SK-N-SH treated with all-trans-retinoic acid at 6 μM for 48 hours (cell line): Measurements from ENCODE around the gene ATR.

ENCODE experiments used
- ATAC-seq: fragments of 200-7000 bp; cut with Tn5 transposase; 3 replicates; pipeline ENCODE4 v1.9.1; 2020; ENCODE audit warnings: mild to moderate bottlenecking, moderate library complexity
- CSDC2 ChIP-seq: fragments of 250-450 bp; sonication (Bioruptor Pico); IDR thresholded peaks from 2 replicates; pipeline ENCODE4 v1.5.0; 2020; ENCODE audit warnings: mild to moderate bottlenecking, moderate library complexity
- ESRRG ChIP-seq: fragments of 250-450 bp; sonication (Bioruptor Pico); IDR thresholded peaks from 2 replicates; pipeline ENCODE4 v1.6.1; 2021; ENCODE audit warnings: mild to moderate bottlenecking
- GLIS3 ChIP-seq: fragments of 250-450 bp; sonication (Bioruptor Pico); IDR thresholded peaks from 2 replicates; pipeline ENCODE4 v1.5.0; 2020; ENCODE audit warnings: mild to moderate bottlenecking, moderate library complexity
- ISL1 ChIP-seq: fragments of 250-450 bp; sonication (Bioruptor Pico); IDR thresholded peaks from 2 replicates; pipeline ENCODE4 v2.1.2; 2022; ENCODE audit warnings: mild to moderate bottlenecking, moderate library complexity
- OSR1 ChIP-seq: fragments of 250-450 bp; sonication (Bioruptor Pico); IDR thresholded peaks from 2 replicates; pipeline ENCODE4 v1.8.0; 2022; ENCODE audit warnings: moderate library complexity, mild to moderate bottlenecking, inconsistent platforms
- PPARA ChIP-seq: fragments of 250-450 bp; sonication (Bioruptor Pico); IDR thresholded peaks from 2 replicates; pipeline ENCODE4 v1.5.0; 2020; ENCODE audit warnings: mild to moderate bottlenecking, borderline replicate concordance
- RARB ChIP-seq: fragments of 250-450 bp; sonication (Bioruptor Pico); IDR thresholded peaks from 2 replicates; pipeline ENCODE4 v1.8.0; 2021; ENCODE audit warnings: mild to moderate bottlenecking, moderate library complexity
- SNAI2 ChIP-seq: fragments of 250-450 bp; sonication (Bioruptor Pico); IDR thresholded peaks from 2 replicates; pipeline ENCODE4 v1.5.0; 2020; ENCODE audit warnings: mild to moderate bottlenecking, moderate library complexity
- TCF4 ChIP-seq: fragments of 250-450 bp; sonication (Bioruptor Pico); IDR thresholded peaks from 2 replicates; pipeline ENCODE4 v1.8.0; 2021; ENCODE audit warnings: mild to moderate bottlenecking, moderate library complexity, borderline replicate concordance
- TOX ChIP-seq: fragments of 250-450 bp; sonication (Bioruptor Pico); IDR thresholded peaks from 2 replicates; pipeline ENCODE4 v1.8.0; 2021; ENCODE audit warnings: mild to moderate bottlenecking, moderate library complexity, borderline replicate concordance
- ZC3H10 ChIP-seq: fragments of 250-450 bp; sonication (Bioruptor Pico); IDR thresholded peaks from 2 replicates; pipeline ENCODE4 v1.5.1; 2021; ENCODE audit warnings: mild to moderate bottlenecking, moderate library complexity
- ZFP3 ChIP-seq: fragments of 250-450 bp; sonication (Bioruptor Pico); IDR thresholded peaks from 2 replicates; pipeline ENCODE4 v1.5.0; 2020; ENCODE audit warnings: mild to moderate bottlenecking, moderate library complexity
- ZFP30 ChIP-seq: fragments of 450-650 bp; formaldehyde crosslinking; IDR thresholded peaks from 2 replicates; pipeline ENCODE4 v1.5.0; 2022; ENCODE audit warnings: mild to moderate bottlenecking, moderate library complexity
- ZNF565 ChIP-seq: fragments of 450-650 bp; formaldehyde crosslinking; conservative IDR thresholded peaks from 2 replicates; pipeline ENCODE4 v1.5.0; 2020; ENCODE audit warnings: low read depth, mild to moderate bottlenecking, moderate library complexity
- ZNF70 ChIP-seq: fragments of 450-650 bp; formaldehyde crosslinking; IDR thresholded peaks from 2 replicates; pipeline ENCODE4 v1.5.0; 2020; ENCODE audit warnings: mild to moderate bottlenecking, moderate library complexity
- ZNF8 ChIP-seq: fragments of 450-650 bp; formaldehyde crosslinking; IDR thresholded peaks from 2 replicates; pipeline ENCODE4 v1.5.0; 2020; ENCODE audit warnings: mild to moderate bottlenecking, moderate library complexity
- TF ChIP-seq, protein P1 (sequence below): fragments of 250-450 bp; sonication (Bioruptor Pico); IDR thresholded peaks from 2 replicates; pipeline ENCODE4 v1.5.0; 2020; ENCODE audit warnings: mild to moderate bottlenecking, moderate library complexity
- TF ChIP-seq, protein P2 (sequence below): fragments of 250-450 bp; sonication (Bioruptor Pico); IDR thresholded peaks from 2 replicates; pipeline ENCODE4 v1.5.1; 2021; ENCODE audit warnings: mild to moderate bottlenecking, moderate library complexity
- TF ChIP-seq, protein P3 (sequence below): fragments of 250-450 bp; sonication (Bioruptor Pico); IDR thresholded peaks from 2 replicates; pipeline ENCODE4 v1.5.1; 2020; ENCODE audit warnings: low read depth, mild to moderate bottlenecking, moderate library complexity
- TF ChIP-seq, protein P4 (sequence below): fragments of 250-450 bp; sonication (Bioruptor Pico); IDR thresholded peaks from 2 replicates; pipeline ENCODE4 v1.8.0; 2020; ENCODE audit warnings: mild to moderate bottlenecking, moderate library complexity, borderline replicate concordance
- TF ChIP-seq, protein P5 (sequence below): fragments of 250-450 bp; sonication (Bioruptor Pico); IDR thresholded peaks from 2 replicates; pipeline ENCODE4 v1.8.0; 2021; ENCODE audit warnings: low read depth, mild to moderate bottlenecking, moderate library complexity, borderline replicate concordance

Gene ATR

DNA sequence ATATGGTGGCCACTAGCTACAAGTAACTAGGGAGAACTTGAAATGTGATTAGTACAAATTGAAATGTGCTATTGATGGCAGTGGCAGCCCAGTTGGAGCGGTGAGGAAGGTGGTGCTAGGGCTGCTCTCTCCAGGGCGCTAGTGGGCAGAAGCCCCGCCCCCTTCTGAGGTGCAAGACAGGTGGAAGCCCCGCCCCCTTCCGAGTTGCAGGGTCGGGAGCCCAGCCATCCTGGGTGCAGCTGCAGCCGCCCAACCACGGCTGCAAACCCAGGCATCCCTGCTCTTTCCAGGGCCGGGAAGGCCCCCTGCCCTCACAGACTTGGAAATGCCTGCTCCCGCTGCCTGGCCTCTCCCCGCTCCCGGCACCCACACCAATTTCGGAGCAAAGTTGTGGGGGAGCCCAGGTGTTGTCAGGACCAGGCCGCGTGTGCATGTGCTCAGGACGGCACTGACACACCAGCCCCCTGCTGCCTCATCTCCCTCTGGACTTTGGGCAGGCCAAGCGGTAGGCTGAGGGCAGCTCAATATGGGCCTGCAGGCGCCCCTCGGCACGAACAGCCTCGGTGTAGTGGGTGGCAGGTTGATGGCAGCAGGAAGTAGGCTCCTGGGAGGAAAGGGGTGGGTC lies 10.0 kb downstream of the ATR start (continued):
- TF ChIP-seq OSR1 (CRISPR knock-in tag) (no peak), ZNF70 (CRISPR knock-in tag) (no peak), ZFP30 (CRISPR knock-in tag) (no peak), SNAI2 (CRISPR knock-in tag) (no peak), ZNF565 (CRISPR knock-in tag) (no peak)

DNA sequence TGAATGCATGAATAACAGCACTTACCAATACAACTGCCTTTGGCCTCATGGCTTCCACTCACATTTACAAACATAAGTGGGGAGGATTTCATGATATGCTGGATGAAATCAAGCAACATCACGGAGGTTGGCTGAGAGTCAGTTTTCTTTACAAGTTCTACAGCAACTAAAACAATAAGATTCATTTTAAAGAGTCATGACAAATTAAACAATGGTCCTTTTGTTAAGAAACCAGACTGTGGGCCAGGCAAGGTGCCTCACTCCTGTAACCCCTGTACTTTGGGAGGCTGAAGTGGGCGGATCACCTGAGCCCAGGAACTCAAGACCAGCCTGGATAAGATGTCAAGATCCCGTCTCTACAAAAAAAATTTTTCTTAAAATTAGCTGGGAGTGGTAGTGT lies 12.4 kb downstream of the ATR start:
- ATAC-seq, result no peak
- TF ChIP-seq, protein P1, sequence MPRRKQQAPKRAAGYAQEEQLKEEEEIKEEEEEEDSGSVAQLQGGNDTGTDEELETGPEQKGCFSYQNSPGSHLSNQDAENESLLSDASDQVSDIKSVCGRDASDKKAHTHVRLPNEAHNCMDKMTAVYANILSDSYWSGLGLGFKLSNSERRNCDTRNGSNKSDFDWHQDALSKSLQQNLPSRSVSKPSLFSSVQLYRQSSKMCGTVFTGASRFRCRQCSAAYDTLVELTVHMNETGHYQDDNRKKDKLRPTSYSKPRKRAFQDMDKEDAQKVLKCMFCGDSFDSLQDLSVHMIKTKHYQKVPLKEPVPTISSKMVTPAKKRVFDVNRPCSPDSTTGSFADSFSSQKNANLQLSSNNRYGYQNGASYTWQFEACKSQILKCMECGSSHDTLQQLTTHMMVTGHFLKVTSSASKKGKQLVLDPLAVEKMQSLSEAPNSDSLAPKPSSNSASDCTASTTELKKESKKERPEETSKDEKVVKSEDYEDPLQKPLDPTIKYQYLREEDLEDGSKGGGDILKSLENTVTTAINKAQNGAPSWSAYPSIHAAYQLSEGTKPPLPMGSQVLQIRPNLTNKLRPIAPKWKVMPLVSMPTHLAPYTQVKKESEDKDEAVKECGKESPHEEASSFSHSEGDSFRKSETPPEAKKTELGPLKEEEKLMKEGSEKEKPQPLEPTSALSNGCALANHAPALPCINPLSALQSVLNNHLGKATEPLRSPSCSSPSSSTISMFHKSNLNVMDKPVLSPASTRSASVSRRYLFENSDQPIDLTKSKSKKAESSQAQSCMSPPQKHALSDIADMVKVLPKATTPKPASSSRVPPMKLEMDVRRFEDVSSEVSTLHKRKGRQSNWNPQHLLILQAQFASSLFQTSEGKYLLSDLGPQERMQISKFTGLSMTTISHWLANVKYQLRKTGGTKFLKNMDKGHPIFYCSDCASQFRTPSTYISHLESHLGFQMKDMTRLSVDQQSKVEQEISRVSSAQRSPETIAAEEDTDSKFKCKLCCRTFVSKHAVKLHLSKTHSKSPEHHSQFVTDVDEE (CRISPR knock-in tag), result no peak
- no peak for TF ChIP-seq ZNF8 (CRISPR knock-in tag)
- TF ChIP-seq GLIS3, result no peak
- no peak for TF ChIP-seq OSR1 (CRISPR knock-in tag)
- no peak for TF ChIP-seq ZNF565 (CRISPR knock-in tag)
- no peak for TF ChIP-seq ZNF70 (CRISPR knock-in tag)
- TF ChIP-seq, protein P2, sequence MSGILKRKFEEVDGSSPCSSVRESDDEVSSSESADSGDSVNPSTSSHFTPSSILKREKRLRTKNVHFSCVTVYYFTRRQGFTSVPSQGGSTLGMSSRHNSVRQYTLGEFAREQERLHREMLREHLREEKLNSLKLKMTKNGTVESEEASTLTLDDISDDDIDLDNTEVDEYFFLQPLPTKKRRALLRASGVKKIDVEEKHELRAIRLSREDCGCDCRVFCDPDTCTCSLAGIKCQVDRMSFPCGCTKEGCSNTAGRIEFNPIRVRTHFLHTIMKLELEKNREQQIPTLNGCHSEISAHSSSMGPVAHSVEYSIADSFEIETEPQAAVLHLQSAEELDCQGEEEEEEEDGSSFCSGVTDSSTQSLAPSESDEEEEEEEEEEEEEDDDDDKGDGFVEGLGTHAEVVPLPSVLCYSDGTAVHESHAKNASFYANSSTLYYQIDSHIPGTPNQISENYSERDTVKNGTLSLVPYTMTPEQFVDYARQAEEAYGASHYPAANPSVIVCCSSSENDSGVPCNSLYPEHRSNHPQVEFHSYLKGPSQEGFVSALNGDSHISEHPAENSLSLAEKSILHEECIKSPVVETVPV, result no peak
- TF ChIP-seq ZFP3, result no peak
- TF ChIP-seq TOX (CRISPR knock-in tag), result no peak
- TF ChIP-seq, protein P3, sequence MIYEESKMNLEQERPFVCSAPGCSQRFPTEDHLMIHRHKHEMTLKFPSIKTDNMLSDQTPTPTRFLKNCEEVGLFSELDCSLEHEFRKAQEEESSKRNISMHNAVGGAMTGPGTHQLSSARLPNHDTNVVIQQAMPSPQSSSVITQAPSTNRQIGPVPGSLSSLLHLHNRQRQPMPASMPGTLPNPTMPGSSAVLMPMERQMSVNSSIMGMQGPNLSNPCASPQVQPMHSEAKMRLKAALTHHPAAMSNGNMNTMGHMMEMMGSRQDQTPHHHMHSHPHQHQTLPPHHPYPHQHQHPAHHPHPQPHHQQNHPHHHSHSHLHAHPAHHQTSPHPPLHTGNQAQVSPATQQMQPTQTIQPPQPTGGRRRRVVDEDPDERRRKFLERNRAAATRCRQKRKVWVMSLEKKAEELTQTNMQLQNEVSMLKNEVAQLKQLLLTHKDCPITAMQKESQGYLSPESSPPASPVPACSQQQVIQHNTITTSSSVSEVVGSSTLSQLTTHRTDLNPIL (CRISPR knock-in tag), result no peak
- TF ChIP-seq ZC3H10 (CRISPR knock-in tag), result no peak
- no peak for TF ChIP-seq ZFP30 (CRISPR knock-in tag)
- no peak for TF ChIP-seq SNAI2 (CRISPR knock-in tag)
- no peak for TF ChIP-seq PPARA (CRISPR knock-in tag)
- TF ChIP-seq ISL1, result no peak
- TF ChIP-seq TCF4 (CRISPR knock-in tag), result no peak
- no peak for TF ChIP-seq RARB (CRISPR knock-in tag)
- TF ChIP-seq CSDC2 (CRISPR knock-in tag), result no peak
- TF ChIP-seq ESRRG (CRISPR knock-in tag), result no peak
- TF ChIP-seq, protein P4, sequence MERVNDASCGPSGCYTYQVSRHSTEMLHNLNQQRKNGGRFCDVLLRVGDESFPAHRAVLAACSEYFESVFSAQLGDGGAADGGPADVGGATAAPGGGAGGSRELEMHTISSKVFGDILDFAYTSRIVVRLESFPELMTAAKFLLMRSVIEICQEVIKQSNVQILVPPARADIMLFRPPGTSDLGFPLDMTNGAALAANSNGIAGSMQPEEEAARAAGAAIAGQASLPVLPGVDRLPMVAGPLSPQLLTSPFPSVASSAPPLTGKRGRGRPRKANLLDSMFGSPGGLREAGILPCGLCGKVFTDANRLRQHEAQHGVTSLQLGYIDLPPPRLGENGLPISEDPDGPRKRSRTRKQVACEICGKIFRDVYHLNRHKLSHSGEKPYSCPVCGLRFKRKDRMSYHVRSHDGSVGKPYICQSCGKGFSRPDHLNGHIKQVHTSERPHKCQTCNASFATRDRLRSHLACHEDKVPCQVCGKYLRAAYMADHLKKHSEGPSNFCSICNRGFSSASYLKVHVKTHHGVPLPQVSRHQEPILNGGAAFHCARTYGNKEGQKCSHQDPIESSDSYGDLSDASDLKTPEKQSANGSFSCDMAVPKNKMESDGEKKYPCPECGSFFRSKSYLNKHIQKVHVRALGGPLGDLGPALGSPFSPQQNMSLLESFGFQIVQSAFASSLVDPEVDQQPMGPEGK (CRISPR knock-in tag), result no peak
- TF ChIP-seq, all 23 proteins: peak for 0

DNA sequence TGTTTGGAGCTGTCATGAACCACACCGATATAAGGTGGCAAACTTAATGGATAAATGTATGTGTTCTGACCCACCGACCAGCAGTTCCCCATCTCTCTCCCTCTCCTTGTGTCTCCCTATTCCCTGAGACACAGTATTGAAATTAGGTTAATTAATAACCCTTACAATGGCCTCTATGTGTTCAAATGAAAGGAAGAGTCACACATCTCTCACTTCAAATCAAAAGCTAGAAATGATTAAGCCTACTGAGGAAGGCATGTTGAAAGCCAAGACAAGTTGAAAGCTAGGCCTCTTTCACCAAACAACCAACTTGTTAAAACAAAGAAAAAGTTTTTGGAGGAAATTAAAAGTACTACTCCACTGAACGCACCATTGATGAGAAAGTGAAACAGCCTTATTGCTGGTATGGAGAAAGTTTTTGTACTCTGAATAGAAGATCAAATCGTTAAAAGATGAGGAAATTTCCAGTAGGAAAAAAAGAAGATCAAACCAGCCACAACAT lies 15.0 kb downstream of the ATR start:
- no peak for ATAC-seq
- TF ChIP-seq ZC3H10 (CRISPR knock-in tag) (no peak), ZFP3 (no peak), RARB (CRISPR knock-in tag) (no peak), ZNF8 (CRISPR knock-in tag) (no peak)
- TF ChIP-seq, protein P4 (CRISPR knock-in tag), result no peak
- TF ChIP-seq, protein P1 (CRISPR knock-in tag), result no peak
- TF ChIP-seq, protein P5, sequence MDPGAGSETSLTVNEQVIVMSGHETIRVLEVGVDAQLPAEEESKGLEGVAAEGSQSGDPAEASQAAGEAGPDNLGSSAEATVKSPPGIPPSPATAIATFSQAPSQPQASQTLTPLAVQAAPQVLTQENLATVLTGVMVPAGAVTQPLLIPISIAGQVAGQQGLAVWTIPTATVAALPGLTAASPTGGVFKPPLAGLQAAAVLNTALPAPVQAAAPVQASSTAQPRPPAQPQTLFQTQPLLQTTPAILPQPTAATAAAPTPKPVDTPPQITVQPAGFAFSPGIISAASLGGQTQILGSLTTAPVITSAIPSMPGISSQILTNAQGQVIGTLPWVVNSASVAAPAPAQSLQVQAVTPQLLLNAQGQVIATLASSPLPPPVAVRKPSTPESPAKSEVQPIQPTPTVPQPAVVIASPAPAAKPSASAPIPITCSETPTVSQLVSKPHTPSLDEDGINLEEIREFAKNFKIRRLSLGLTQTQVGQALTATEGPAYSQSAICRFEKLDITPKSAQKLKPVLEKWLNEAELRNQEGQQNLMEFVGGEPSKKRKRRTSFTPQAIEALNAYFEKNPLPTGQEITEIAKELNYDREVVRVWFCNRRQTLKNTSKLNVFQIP (CRISPR knock-in tag), result no peak
- TF ChIP-seq, protein P2, result no peak
